ENCODE measurements around the gene TRAF3IP1.

DNA sequence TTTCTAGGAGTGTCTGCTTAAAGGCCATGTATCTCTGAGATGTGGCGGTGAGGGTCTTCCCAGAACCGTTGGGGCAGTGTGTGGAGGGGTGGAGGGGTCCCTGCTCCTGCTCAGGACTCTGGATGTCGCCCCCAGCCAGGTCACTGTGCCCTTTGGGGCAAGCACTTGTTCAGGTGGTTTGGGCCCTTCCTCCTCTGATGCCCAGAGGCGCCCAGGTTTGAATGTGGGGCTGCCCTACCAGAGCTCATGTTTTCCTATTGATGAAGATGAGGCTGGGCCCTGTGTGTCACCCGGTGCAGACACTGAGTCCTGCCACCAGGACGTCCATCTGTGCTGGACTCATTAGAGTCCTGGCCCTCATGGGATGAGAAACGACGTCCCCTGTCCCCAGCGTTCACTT, 17.6 kb upstream of the TRAF3IP1 start:
- TF ChIP-seq, protein P1, sequence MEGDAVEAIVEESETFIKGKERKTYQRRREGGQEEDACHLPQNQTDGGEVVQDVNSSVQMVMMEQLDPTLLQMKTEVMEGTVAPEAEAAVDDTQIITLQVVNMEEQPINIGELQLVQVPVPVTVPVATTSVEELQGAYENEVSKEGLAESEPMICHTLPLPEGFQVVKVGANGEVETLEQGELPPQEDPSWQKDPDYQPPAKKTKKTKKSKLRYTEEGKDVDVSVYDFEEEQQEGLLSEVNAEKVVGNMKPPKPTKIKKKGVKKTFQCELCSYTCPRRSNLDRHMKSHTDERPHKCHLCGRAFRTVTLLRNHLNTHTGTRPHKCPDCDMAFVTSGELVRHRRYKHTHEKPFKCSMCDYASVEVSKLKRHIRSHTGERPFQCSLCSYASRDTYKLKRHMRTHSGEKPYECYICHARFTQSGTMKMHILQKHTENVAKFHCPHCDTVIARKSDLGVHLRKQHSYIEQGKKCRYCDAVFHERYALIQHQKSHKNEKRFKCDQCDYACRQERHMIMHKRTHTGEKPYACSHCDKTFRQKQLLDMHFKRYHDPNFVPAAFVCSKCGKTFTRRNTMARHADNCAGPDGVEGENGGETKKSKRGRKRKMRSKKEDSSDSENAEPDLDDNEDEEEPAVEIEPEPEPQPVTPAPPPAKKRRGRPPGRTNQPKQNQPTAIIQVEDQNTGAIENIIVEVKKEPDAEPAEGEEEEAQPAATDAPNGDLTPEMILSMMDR (IDR thresholded peaks at IDR 0.05): no peak
- no peak for TF ChIP-seq POLR2A (IDR thresholded peaks at IDR 0.05)
